Fibroblast of lung (primary cell): ENCODE data around the gene PTPRH.

ENCODE experiments used
- CTCF ChIP-seq, 2 donors: IDR thresholded peaks in 1 of 2; conservative IDR thresholded peaks in 1 of 2; 1 replicate in 1 of 2; 2 replicates in 1 of 2; pipeline ENCODE4 v1.5.1; 2011 to 2012; ENCODE audit warnings: low read length in 2 of 2, control low read depth in 1 of 2, inconsistent platforms in 1 of 2, low read depth in 1 of 2, mild to moderate bottlenecking in 1 of 2
- EZH2 ChIP-seq: IDR thresholded peaks from 2 replicates; pipeline ENCODE4 v1.5.1; 2012; ENCODE audit warnings: low read length, control low read depth, mild to moderate bottlenecking; ENCODE audit errors: missing control alignments

DNA sequence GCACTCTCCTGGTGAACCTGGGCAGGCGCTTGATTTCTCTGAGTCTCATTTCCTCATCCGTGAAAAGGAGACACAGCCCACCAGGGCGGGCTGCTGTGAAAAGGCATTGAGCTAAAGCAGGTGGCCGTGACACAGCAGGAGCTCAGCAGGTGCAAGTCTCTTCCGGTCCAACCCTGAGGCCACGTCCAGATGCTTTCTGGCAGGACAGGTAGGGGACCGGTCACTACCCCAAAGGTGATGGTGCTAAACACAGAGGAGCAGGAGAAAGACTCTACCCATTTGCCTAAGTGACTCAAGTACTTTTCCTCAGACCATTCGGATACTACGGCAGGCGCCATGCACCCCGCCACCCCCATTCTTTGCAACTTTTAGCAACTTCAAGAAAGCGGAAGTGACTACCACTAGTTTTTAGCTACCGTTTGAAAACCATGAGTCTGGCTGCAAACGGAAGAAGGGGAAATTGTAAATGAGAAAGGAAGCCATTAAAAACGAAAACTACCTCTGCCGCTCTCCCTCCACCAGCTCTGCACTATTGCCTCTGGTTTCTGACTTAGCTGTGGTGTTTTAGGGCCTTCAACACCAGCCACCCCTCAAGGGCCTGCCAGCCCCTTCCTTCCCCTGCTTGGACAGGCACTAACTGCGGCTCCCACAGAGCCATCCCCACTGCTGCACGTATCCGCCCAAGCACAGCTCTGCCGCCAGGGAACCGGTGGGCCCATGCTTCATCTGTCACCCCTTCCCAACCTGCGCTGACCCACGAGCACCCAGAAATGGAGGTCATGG lies 44.7 kb upstream of the PTPRH start:
- TF ChIP-seq CTCF (conservative IDR thresholded peaks at IDR 0.05 in 1 of 2, IDR thresholded peaks at IDR 0.05 in 1 of 2; ENCODE audit: low read depth in 1 of 2, low read length in 2 of 2): no peak
- TF ChIP-seq EZH2: no peak
